Measurements from ENCODE around the gene C1orf116.

DNA sequence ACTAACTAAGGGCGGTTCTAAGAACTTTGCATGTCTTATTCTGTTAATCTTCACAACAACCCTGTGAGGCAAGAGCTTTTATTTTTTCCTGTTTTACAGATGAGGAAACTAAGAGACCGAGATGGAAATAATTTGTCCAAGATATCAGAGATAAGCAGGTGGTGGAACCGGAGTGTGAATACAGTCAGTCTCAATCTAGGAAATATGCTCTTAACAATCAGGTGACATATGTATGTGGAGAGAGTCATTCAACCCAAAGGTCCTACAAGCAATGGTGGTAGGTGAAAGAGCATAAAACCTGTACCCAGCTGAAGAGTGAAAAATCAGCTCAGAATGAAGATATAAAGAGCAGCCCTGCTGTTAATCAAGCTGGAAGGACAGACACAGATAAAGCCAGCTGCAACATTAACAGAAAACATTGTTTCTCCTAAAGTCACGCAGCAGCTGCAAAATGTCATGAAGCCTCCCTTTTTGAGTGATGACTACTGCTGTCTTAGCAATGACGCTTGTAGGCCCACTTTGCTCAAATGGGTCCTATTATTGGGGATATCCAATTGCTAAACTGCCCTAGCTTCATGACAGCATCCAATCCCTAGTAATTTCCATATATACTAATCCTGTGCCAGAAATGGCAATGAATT, 31.8 kb downstream of the C1orf116 start:
- TF ChIP-seq, protein P1, sequence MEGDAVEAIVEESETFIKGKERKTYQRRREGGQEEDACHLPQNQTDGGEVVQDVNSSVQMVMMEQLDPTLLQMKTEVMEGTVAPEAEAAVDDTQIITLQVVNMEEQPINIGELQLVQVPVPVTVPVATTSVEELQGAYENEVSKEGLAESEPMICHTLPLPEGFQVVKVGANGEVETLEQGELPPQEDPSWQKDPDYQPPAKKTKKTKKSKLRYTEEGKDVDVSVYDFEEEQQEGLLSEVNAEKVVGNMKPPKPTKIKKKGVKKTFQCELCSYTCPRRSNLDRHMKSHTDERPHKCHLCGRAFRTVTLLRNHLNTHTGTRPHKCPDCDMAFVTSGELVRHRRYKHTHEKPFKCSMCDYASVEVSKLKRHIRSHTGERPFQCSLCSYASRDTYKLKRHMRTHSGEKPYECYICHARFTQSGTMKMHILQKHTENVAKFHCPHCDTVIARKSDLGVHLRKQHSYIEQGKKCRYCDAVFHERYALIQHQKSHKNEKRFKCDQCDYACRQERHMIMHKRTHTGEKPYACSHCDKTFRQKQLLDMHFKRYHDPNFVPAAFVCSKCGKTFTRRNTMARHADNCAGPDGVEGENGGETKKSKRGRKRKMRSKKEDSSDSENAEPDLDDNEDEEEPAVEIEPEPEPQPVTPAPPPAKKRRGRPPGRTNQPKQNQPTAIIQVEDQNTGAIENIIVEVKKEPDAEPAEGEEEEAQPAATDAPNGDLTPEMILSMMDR (IDR thresholded peaks at IDR 0.05): no peak
- TF ChIP-seq POLR2A (IDR thresholded peaks at IDR 0.05): no peak
